HepG2 (cell line): Measurements from ENCODE around the gene UPK1A. TPM values are rescaled to one million over a fixed set of nuclear protein-coding genes. Genes with fewer than 3 reads are reported as not detected.

Experiments
- ATAC-seq: fragments of 200-7000 bp; cut with Tn5 transposase; 3 replicates; pipeline ENCODE4 v1.9.1; 2020; ENCODE audit warnings: mild to moderate bottlenecking, moderate library complexity
- BruUV-seq: library from RNA; stranded (reverse); fragments of 400-500 nt; replicated peaks from 2 replicates; lab custom pipeline; 2021; lab: Mats Ljungman, UMichigan
- CTCF ChIA-PET: fragments of 300-600 bp; formaldehyde crosslinking; extraction: SDS; loops from one replicate; lab custom pipeline; 2021; ENCODE audit warnings: low total read pairs, inconsistent platforms, low intra/inter-chr PET ratio; lab: Yijun Ruan, JAX
- POLR2A ChIA-PET: fragments of 350-600 bp; sonication (Branson Sonifier 250); formaldehyde crosslinking; loops from one replicate; lab custom pipeline; 2020; ENCODE audit warnings: antibody characterized with exemption, inconsistent platforms; lab: Yijun Ruan, JAX
- DNase-seq: peaks from one replicate; pipeline ENCODE4 v3.0.0-alpha.2; 2015; ENCODE audit warnings: low spot score
- FAIRE-seq: peaks from 3 replicates; lab custom pipeline; 2011; peaks lifted over from hg19 to GRCh38; lab: Jason Lieb, UNC
- H2AFZ ChIP-seq: one replicate; pipeline ENCODE4 v1.6.1; 2011; ENCODE audit warnings: low read length, inconsistent platforms
- H3K27ac ChIP-seq: fragments of 300-600 bp; 3 replicates; pipeline ENCODE4 v1.8.0; 2011; ENCODE audit warnings: mixed run types, mild to moderate bottlenecking, mixed read lengths, low read length, inconsistent platforms; ENCODE audit not compliant: insufficient read depth; ENCODE audit errors: extremely low read length
- H3K27me3 ChIP-seq, 2 experiments: fragments of 200-600 bp in 1 of 2; 2 replicates in 1 of 2; 3 replicates in 1 of 2; pipeline versions ENCODE4 v1.6.0 to v1.8.0; 2011; ENCODE audit warnings: low read length in 2 of 2, mild to moderate bottlenecking in 2 of 2, moderate library complexity in 2 of 2, inconsistent platforms in 1 of 2; ENCODE audit not compliant: insufficient read depth in 2 of 2, control insufficient read depth in 1 of 2
- H3K36me3 ChIP-seq, 2 experiments: fragments of 200-600 bp in 1 of 2; replicated peaks in 1 of 2; 2 replicates in 1 of 2; 3 replicates in 1 of 2; pipeline versions ENCODE4 v1.5.1 to v1.8.0; 2011; ENCODE audit warnings: low read length in 2 of 2, inconsistent platforms in 1 of 2; ENCODE audit not compliant: insufficient read depth in 2 of 2, control insufficient read depth in 1 of 2
- H3K4me1 ChIP-seq: 2 replicates; pipeline ENCODE4 v1.5.1; 2012; ENCODE audit warnings: low read length, inconsistent platforms; ENCODE audit not compliant: insufficient read depth
- H3K4me2 ChIP-seq: 2 replicates; pipeline ENCODE4 v1.6.0; 2011; ENCODE audit warnings: low read depth, low read length, inconsistent platforms
- H3K4me3 ChIP-seq, 3 experiments: fragments of 200-600 bp in 1 of 3; sonication (generic), shearing (Covaris generic) in 1 of 3; replicated peaks in 1 of 3; 2 replicates each; pipeline ENCODE4 v1.5.1; 2011 to 2016; ENCODE audit warnings: low read length in 3 of 3, inconsistent platforms in 2 of 3, low read depth in 2 of 3, mild to moderate bottlenecking in 2 of 3, control low read depth in 1 of 3, mixed read lengths in 1 of 3; ENCODE audit not compliant: insufficient read depth in 1 of 3
- H3K79me2 ChIP-seq: one replicate; pipeline ENCODE4 v1.6.1; 2011; ENCODE audit warnings: low read length, inconsistent platforms; ENCODE audit not compliant: insufficient read depth
- H3K9ac ChIP-seq: 2 replicates; pipeline ENCODE4 v1.6.0; 2011; ENCODE audit warnings: mild to moderate bottlenecking, low read depth, low read length, inconsistent platforms; ENCODE audit not compliant: insufficient read depth
- H3K9me3 ChIP-seq: 2 replicates; pipeline ENCODE4 v1.5.1; 2012; ENCODE audit warnings: mild to moderate bottlenecking, low read length
- H4K20me1 ChIP-seq: 2 replicates; pipeline ENCODE4 v1.6.0; 2011; ENCODE audit warnings: inconsistent platforms, mild to moderate bottlenecking, low read length, moderate library complexity; ENCODE audit not compliant: insufficient read depth
- KDM5B ChIP-seq: sonication (generic); formaldehyde crosslinking; IDR thresholded peaks from 2 replicates; pipeline ENCODE4 v1.4.0; 2020; ENCODE audit warnings: missing genetic modification reagents, mild to moderate bottlenecking, borderline replicate concordance
- NFIB ChIP-seq: sonication (generic); formaldehyde crosslinking; IDR thresholded peaks from 2 replicates; pipeline ENCODE4 v1.9.0; 2021; ENCODE audit warnings: missing genetic modification reagents, mild to moderate bottlenecking, borderline replicate concordance
- NFIC ChIP-seq: IDR thresholded peaks from 2 replicates; pipeline ENCODE4 v1.6.1; 2012; ENCODE audit warnings: mild to moderate bottlenecking, low read length, inconsistent platforms
- SRF ChIP-seq: IDR thresholded peaks from 2 replicates; pipeline ENCODE4 v1.6.1; 2011; ENCODE audit warnings: mild to moderate bottlenecking, low read depth, low read length, moderate library complexity
- STAG1 ChIP-seq: sonication (generic); formaldehyde crosslinking; IDR thresholded peaks from 2 replicates; pipeline ENCODE4 v1.4.0; 2020; ENCODE audit warnings: missing genetic modification reagents
- ZBTB7A ChIP-seq: sonication (generic); formaldehyde crosslinking; IDR thresholded peaks from 2 replicates; pipeline ENCODE4 v1.8.0; 2022; ENCODE audit warnings: mild to moderate bottlenecking, missing genetic modification reagents
- ZNF598 ChIP-seq: sonication (generic); formaldehyde crosslinking; IDR thresholded peaks from 2 replicates; pipeline ENCODE4 v1.5.1; 2020; ENCODE audit warnings: mild to moderate bottlenecking, missing genetic modification reagents, borderline replicate concordance
- ZNF788 ChIP-seq: sonication (generic); formaldehyde crosslinking; IDR thresholded peaks from 2 replicates; pipeline ENCODE4 v1.5.0; 2020; ENCODE audit warnings: mild to moderate bottlenecking, missing genetic modification reagents, borderline replicate concordance
- WGBS: methylation state at CpG from one replicate; pipeline ENCODE4 v1.1.6; 2017; ENCODE audit warnings: low lambda C conversion rate; 5-methylcytosine and 5-hydroxymethylcytosine counted together
- in situ Hi-C: cut with HindIII; loops from 2 replicates; pipeline ENCODE4 v1.10.0; 2017; ENCODE audit warnings: low pct_unique_long_range_greater_than_20kb; ENCODE audit not compliant: extremely low pct_ligation_motif_present
- intact Hi-C: fragments of 100-400 bp; cut with micrococcal nuclease; formaldehyde crosslinking; loops from one replicate; pipeline ENCODE4 v1.10.0; 2022; ENCODE audit not compliant: unreplicated experiment
- polyA plus RNA-seq, 8 experiments: library from polyadenylated mRNA; depleted of rRNA in 3 of 8; stranded (reverse) in 7 of 8; unstranded in 1 of 8; fragments of >200 nt; fragmentation: Illumina TruSeq in 4 of 8; extraction: Trizol in 4 of 8; gene quantifications; 2 replicates each; pipeline versions ENCODE4 v1.2.1 to v1.2.3, GENCODE V29; 2011 to 2016; ENCODE audit warnings: low read depth in 4 of 8, missing spikeins in 1 of 8, mixed read lengths in 1 of 8; ENCODE audit not compliant: insufficient read depth in 1 of 8
- total RNA-seq, 5 experiments: library from RNA; depleted of rRNA; stranded (reverse); fragments of >200 nt; fragmentation: Illumina TruSeq; extraction: Trizol; gene quantifications; 2 replicates each; pipeline ENCODE4 v1.2.3, GENCODE V29; 2016; ENCODE audit warnings: low read depth in 1 of 5
- TF ChIP-seq, protein P1 (sequence below): sonication (generic); formaldehyde crosslinking; IDR thresholded peaks from 2 replicates; pipeline ENCODE4 v1.4.0; 2020; ENCODE audit warnings: mild to moderate bottlenecking, missing genetic modification reagents, borderline replicate concordance
- TF ChIP-seq, protein P2 (sequence below): sonication (generic); formaldehyde crosslinking; IDR thresholded peaks from 2 replicates; pipeline ENCODE4 v1.5.1; 2020; ENCODE audit warnings: missing genetic modification reagents, mild to moderate bottlenecking, borderline replicate concordance
- TF ChIP-seq, protein P3 (sequence below): IDR thresholded peaks from 2 replicates; pipeline ENCODE4 v1.6.1; 2016; ENCODE audit warnings: missing genetic modification reagents, missing compliant biosample characterization

The UPK1A gene
- total and polyA plus RNA-seq, 2 of the 13 experiments (the other 11 are each of a cell fraction or from before 2014, with no cell fraction given): 2.9 TPM; not detected in 1

DNA sequence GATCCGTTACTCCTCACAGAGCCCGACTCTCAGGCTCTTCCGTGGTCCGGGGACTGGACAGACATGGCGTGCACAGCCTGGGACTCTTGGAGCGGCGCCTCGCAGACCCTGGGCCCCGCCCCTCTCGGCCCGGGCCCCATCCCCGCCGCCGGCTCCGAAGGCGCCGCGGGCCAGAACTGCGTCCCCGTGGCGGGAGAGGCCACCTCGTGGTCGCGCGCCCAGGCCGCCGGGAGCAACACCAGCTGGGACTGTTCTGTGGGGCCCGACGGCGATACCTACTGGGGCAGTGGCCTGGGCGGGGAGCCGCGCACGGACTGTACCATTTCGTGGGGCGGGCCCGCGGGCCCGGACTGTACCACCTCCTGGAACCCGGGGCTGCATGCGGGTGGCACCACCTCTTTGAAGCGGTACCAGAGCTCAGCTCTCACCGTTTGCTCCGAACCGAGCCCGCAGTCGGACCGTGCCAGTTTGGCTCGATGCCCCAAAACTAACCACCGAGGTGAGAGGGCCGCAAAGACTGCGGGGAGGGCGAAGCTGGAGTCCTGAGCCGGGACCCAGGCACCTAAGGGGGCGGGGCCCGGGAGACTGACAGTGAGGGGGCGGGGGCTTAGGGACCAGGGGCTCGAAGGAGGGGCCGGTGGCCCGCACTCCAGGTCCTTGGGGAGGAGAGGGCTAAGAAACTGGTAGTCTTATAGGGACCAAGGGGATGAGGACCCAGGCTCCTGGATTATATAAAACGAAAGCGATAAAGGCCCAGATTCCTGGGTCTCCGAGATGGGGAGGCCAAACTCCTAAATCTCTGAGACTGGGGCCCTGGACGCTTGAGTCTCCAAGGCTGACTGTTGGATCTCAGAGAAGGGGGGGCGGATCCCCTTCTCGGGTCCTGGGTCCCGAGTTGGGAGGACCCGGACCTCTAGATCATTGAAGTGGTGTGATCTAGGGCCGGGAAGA, 22.8 kb upstream of the UPK1A start:
- DNase-seq (peak; percentile 77), ATAC-seq (peak; percentile 57), FAIRE-seq (peak; percentile 37)
- Histone ChIP-seq H3K4me1 (peaks cover 53% of the 10 kb centered on the region), H3K4me2 (peak overlapping the region; percentile 97), H3K79me2 (peaks cover 5% of the 10 kb centered on the region), H3K9ac (peak overlapping the region; percentile 75), H4K20me1 (no peaks in the 10 kb centered on the region), H3K36me3 (no peaks in the 10 kb centered on the region), H3K27ac (peak overlapping the region; percentile 79), H2AFZ (peak overlapping the region; percentile 7), H3K9me3 (no peaks in the 10 kb centered on the region), H3K4me3 (peak overlapping the region; percentile 66 to 81 (median 70)), H3K27me3 (no peaks in the 10 kb centered on the region; a peak in 1 of 5 replicates)
- WGBS: 3% methylated on average over 43 of the region's 69 CpGs
- ChIA-PET CTCF (interaction anchor here (1.1 to 1.4 kb wide), 2 partner anchors 74 to 88 kb away, joined by 3 to 4 read pairs; partner anchors contain the start of gene KMT2B), POLR2A (interaction anchor here (0.7 to 4.8 kb wide), 15 partner anchors 11 to 236 kb away, joined by 3 to 44 read pairs (median 4); partner anchors contain the start of genes HAUS5, PSENEN, RBM42 and U2AF1L4)
- BruUV-seq: TSS peak; percentile 43
- in situ Hi-C loops (loop anchor here (5.0 kb wide), 1 partner anchor 96 kb away; the partner anchor contains the start of gene TMEM147), intact Hi-C loops (loop anchor here (10.0 kb wide), 1 partner anchor 89 kb away; no protein-coding TSS in a partner anchor)
- TF ChIP-seq SRF (no peak), ZBTB7A (CRISPR knock-in tag) (peak; percentile 84), ZNF788 (CRISPR knock-in tag) (peak; percentile 79; the same call in 1 of the 2 replicates), NFIB (CRISPR knock-in tag) (no peak), KDM5B (CRISPR knock-in tag) (peak; percentile 67), ZNF598 (CRISPR knock-in tag) (0 out of 2 replicates have a peak, but pooled peaks have one; percentile 25), NFIC (no peak), STAG1 (CRISPR knock-in tag) (peak; percentile 33)
- TF ChIP-seq, protein P1, sequence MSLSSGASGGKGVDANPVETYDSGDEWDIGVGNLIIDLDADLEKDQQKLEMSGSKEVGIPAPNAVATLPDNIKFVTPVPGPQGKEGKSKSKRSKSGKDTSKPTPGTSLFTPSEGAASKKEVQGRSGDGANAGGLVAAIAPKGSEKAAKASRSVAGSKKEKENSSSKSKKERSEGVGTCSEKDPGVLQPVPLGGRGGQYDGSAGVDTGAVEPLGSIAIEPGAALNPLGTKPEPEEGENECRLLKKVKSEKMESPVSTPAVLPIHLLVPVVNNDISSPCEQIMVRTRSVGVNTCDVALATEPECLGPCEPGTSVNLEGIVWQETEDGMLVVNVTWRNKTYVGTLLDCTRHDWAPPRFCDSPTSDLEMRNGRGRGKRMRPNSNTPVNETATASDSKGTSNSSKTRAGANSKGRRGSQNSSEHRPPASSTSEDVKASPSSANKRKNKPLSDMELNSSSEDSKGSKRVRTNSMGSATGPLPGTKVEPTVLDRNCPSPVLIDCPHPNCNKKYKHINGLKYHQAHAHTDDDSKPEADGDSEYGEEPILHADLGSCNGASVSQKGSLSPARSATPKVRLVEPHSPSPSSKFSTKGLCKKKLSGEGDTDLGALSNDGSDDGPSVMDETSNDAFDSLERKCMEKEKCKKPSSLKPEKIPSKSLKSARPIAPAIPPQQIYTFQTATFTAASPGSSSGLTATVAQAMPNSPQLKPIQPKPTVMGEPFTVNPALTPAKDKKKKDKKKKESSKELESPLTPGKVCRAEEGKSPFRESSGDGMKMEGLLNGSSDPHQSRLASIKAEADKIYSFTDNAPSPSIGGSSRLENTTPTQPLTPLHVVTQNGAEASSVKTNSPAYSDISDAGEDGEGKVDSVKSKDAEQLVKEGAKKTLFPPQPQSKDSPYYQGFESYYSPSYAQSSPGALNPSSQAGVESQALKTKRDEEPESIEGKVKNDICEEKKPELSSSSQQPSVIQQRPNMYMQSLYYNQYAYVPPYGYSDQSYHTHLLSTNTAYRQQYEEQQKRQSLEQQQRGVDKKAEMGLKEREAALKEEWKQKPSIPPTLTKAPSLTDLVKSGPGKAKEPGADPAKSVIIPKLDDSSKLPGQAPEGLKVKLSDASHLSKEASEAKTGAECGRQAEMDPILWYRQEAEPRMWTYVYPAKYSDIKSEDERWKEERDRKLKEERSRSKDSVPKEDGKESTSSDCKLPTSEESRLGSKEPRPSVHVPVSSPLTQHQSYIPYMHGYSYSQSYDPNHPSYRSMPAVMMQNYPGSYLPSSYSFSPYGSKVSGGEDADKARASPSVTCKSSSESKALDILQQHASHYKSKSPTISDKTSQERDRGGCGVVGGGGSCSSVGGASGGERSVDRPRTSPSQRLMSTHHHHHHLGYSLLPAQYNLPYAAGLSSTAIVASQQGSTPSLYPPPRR: peak; percentile 37
- TF ChIP-seq, protein P2, sequence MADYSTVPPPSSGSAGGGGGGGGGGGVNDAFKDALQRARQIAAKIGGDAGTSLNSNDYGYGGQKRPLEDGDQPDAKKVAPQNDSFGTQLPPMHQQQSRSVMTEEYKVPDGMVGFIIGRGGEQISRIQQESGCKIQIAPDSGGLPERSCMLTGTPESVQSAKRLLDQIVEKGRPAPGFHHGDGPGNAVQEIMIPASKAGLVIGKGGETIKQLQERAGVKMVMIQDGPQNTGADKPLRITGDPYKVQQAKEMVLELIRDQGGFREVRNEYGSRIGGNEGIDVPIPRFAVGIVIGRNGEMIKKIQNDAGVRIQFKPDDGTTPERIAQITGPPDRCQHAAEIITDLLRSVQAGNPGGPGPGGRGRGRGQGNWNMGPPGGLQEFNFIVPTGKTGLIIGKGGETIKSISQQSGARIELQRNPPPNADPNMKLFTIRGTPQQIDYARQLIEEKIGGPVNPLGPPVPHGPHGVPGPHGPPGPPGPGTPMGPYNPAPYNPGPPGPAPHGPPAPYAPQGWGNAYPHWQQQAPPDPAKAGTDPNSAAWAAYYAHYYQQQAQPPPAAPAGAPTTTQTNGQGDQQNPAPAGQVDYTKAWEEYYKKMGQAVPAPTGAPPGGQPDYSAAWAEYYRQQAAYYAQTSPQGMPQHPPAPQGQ (CRISPR knock-in tag): no peak
- TF ChIP-seq, protein P3, sequence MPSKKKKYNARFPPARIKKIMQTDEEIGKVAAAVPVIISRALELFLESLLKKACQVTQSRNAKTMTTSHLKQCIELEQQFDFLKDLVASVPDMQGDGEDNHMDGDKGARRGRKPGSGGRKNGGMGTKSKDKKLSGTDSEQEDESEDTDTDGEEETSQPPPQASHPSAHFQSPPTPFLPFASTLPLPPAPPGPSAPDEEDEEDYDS (CRISPR knock-in tag): peak; percentile 84
